Right atrium auricular region (tissue), 2 donors: ENCODE data around the gene C19orf12. TPM values are rescaled to one million over a fixed set of nuclear protein-coding genes. Genes with fewer than 3 reads are reported as not detected.

ENCODE experiments used
- DNase-seq: peaks from one replicate; pipeline ENCODE4 v3.0.0-alpha.2; 2019; ENCODE audit warnings: low spot score
- H3K27ac ChIP-seq, 2 donors: fragments of 200-600 bp; sonication (generic); 1 replicate in 1 of 2; 2 replicates in 1 of 2; pipeline ENCODE4 v1.5.1; 2016 to 2019
- H3K27me3 ChIP-seq, 2 donors: fragments of 200-600 bp; sonication (generic); one replicate each; pipeline versions ENCODE4 v1.5.1 to v1.6.0; 2017 to 2019
- H3K36me3 ChIP-seq: fragments of 200-600 bp; sonication (generic); one replicate; pipeline ENCODE4 v1.5.1; 2016
- H3K4me1 ChIP-seq, 2 donors: fragments of 200-600 bp; sonication (generic); one replicate each; pipeline versions ENCODE4 v1.5.1 to v1.6.0; 2017 to 2019
- H3K4me3 ChIP-seq, 2 donors: fragments of 200-600 bp; sonication (generic); 1 replicate in 1 of 2; 2 replicates in 1 of 2; pipeline ENCODE4 v1.5.1; 2017 to 2019; ENCODE audit warnings: mild to moderate bottlenecking in 1 of 2, moderate library complexity in 1 of 2
- H3K9me3 ChIP-seq, 2 donors: fragments of 200-600 bp; sonication (generic); one replicate each; pipeline ENCODE4 v1.5.1; 2019
- CTCF ChIP-seq, 2 donors: fragments of 200-600 bp; sonication (generic); IDR thresholded peaks; one replicate each; pipeline ENCODE4 v1.5.1; 2019; ENCODE audit warnings: antibody characterized with exemption in 2 of 2
- total RNA-seq, 2 donors: library from RNA; depleted of rRNA; stranded (reverse); fragments of >200 nt; gene quantifications; one replicate each; pipeline ENCODE4 v1.1.0, GENCODE V29; 2016

The C19orf12 gene
- total RNA-seq, 2 donors from 2014 or later = 47.9 to 61.4 TPM

- H3K27me3 ChIP-seq = no peaks in the 10 kb centered on the region
- peaks cover 0 to 29% of the 10 kb centered on the region in 2 donors for H3K4me1 ChIP-seq
- no peaks in the 10 kb centered on the region for H3K36me3 ChIP-seq
- H3K9me3 ChIP-seq = peaks cover 0 to 5% of the 10 kb centered on the region in 2 donors
- no peak overlapping the region for H3K4me3 ChIP-seq
- DNase-seq = no peak
- H3K27ac ChIP-seq = no peak overlapping the region
- TF ChIP-seq CTCF (IDR thresholded peaks at IDR 0.05) = no peak
Measured at GRCh38 chr19:29658221-29658991, 56.7 kb downstream of the C19orf12 start.

- H3K4me3 ChIP-seq = no peak overlapping the region
- H3K27ac ChIP-seq = no peak overlapping the region
Measured at GRCh38 chr19:29655648-29656335, 59.3 kb downstream of the C19orf12 start.

GRCh38 chr19:29653398-29653797 is 61.7 kb downstream of the C19orf12 start:
- H3K36me3 ChIP-seq = no peaks in the 10 kb centered on the region
- peaks cover 0 to 5% of the 10 kb centered on the region in 2 donors for H3K9me3 ChIP-seq
- H3K4me1 ChIP-seq = no peaks in the 10 kb centered on the region
- no peak for TF ChIP-seq CTCF (IDR thresholded peaks at IDR 0.05)
- no peak overlapping the region for H3K27ac ChIP-seq
- no peak for DNase-seq
- H3K27me3 ChIP-seq = no peaks in the 10 kb centered on the region
- no peak overlapping the region for H3K4me3 ChIP-seq

More at GRCh38 chr19:29655648-29656335, 59.3 kb downstream of the C19orf12 start:
- no peak for TF ChIP-seq CTCF (IDR thresholded peaks at IDR 0.05)
- no peaks in the 10 kb centered on the region for H3K36me3 ChIP-seq
- peaks cover 0 to 3% of the 10 kb centered on the region in 2 donors for H3K4me1 ChIP-seq
- peaks cover 0 to 5% of the 10 kb centered on the region in 2 donors for H3K9me3 ChIP-seq
- no peaks in the 10 kb centered on the region for H3K27me3 ChIP-seq
- DNase-seq = no peak

GRCh38 chr19:29651622-29652394 is 63.3 kb downstream of the C19orf12 start:
- Histone ChIP-seq H3K27me3 (no peaks in the 10 kb centered on the region), H3K4me1 (no peaks in the 10 kb centered on the region), H3K9me3 (peaks cover 0 to 5% of the 10 kb centered on the region in 2 donors), H3K27ac (no peak overlapping the region), H3K36me3 (no peaks in the 10 kb centered on the region), H3K4me3 (no peak overlapping the region)
- TF ChIP-seq CTCF (IDR thresholded peaks at IDR 0.05) = no peak
- DNase-seq = no peak

GRCh38 chr19:29650772-29651387 is 64.2 kb downstream of the C19orf12 start:
- Histone ChIP-seq H3K27ac (no peak overlapping the region), H3K9me3 (peaks cover 0 to 5% of the 10 kb centered on the region in 2 donors), H3K4me3 (no peak overlapping the region), H3K4me1 (peaks cover 0 to 7% of the 10 kb centered on the region in 2 donors), H3K27me3 (no peaks in the 10 kb centered on the region), H3K36me3 (no peaks in the 10 kb centered on the region)
- TF ChIP-seq CTCF (IDR thresholded peaks at IDR 0.05) = no peak
- no peak for DNase-seq
